Measurements from ENCODE around the gene CTTNBP2. TPM values are rescaled to one million over a fixed set of nuclear protein-coding genes. Genes with fewer than 3 reads are reported as not detected.

CTTNBP2 gene
- total RNA-seq, 1 experiment from 2014 or later = not detected

- no peak for DNase-seq (ENCODE audit: low spot score)
These were observed 90.5 kb downstream of the CTTNBP2 start for GRCh38 chr7:117782761-117783160.

DNA sequence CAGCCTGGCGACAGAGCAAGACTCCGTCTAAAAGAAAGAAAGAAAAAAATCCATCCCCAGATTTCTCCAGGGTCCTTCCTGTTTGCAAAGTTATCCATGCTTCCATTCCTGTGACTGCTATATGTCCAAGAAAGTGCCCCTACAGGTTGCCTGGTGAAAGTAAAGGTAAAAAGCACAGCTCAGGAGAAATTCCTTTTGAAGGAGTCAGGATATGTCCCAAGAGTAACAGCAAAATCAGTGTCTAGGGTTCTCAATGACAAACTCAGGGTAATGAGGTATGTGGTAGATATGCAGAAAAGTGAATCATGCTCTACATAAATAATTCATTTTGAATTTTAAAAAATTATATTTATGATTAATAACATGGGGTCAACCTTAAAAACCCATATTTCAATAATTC, 91.5 kb downstream of the CTTNBP2 start:
- no peak for DNase-seq (ENCODE audit: low spot score)

DNA sequence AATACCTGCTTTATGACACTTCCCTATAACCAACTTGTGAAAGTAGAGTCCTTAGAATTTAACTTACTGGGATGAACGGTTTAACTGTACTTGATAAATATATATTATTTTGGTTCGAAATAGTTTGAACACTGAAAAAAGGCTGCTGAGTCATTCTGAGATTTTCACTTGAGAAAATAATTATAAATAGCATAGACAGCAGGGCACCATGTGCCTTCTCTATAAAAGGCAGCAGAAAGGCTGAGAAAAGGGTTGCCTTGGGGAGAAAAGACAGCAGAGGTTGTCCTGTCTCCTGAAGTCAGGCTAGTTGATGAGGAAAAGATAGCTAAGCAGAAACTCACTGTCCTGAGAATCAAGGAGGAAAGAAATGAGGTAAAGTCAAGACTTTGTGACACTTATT, 92.4 kb downstream of the CTTNBP2 start:
- DNase-seq (ENCODE audit: low spot score) = no peak

DNA sequence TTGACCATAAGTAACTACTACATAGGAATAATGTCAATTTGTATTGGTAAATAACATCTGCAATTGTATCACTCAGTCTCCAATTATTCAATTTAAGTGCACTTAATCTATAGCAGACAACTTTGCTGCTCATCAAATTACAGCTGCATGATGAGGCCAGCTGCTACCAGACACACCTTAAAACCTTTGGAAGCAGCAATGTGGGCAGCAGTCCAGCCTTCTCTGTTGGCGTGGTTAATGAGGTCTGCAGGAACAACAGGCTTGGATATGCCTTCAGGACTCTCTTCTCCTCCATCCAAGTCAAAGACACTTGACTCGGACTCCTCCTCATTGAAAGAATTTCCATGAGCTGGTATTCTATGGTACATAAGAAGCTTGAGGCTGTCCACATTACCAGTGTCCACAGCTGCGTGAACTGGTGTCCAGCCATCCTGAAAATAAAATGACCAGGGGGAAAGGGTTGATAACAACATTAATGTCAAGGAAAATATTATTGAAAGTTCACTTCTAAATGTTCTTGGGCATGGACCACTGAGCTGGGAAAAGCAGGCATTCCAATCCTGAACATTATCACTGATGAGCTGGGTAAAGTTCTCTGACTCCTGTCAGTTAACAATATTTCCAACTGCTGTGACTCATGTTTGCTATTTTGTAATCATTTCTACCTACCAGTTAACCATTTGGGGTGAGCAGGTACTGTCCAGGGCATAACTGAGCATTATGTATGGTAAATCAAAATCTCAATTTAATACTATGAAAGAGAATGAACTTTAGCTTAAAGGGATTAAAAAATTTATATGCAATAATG, 95.7 kb downstream of the CTTNBP2 start:
- no peak for DNase-seq (ENCODE audit: low spot score)

- no peak for DNase-seq (ENCODE audit: low spot score)
These were observed 97.0 kb downstream of the CTTNBP2 start for GRCh38 chr7:117776224-117776623.

- no peak for DNase-seq (ENCODE audit: low spot score)
These were observed 97.4 kb downstream of the CTTNBP2 start for GRCh38 chr7:117775801-117776200.

GRCh38 chr7:117774943-117775342, 98.3 kb downstream of the CTTNBP2 start:
- no peak for DNase-seq (ENCODE audit: low spot score)

- DNase-seq (ENCODE audit: low spot score) = no peak
These were observed 100.8 kb downstream of the CTTNBP2 start for GRCh38 chr7:117772421-117772820.

DNA sequence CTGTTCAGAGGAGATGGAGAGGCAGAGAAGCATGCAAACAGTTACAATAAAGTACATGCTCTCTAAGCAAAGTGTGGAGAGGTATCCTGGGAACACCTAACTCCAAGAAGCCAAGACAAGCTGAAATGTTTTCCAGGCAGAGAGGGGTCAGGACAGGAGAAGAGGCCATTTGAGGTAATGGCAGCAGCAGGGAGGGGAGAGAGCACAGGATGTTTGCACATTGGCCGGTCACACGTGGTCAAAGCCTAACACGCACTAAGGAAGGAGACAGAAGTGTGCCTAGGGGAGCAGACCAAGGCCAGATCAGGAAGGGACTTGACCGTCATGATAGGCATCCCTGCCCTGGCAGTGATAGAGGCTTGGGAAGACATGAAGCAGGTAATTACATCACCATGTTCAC, 101.5 kb downstream of the CTTNBP2 start:
- no peak for DNase-seq (ENCODE audit: low spot score)

GRCh38 chr7:117769085-117769484, 104.2 kb downstream of the CTTNBP2 start:
- DNase-seq (ENCODE audit: low spot score) = no peak

- no peak for DNase-seq (ENCODE audit: low spot score)
These were observed 105.3 kb downstream of the CTTNBP2 start for GRCh38 chr7:117767951-117768350.

DNA sequence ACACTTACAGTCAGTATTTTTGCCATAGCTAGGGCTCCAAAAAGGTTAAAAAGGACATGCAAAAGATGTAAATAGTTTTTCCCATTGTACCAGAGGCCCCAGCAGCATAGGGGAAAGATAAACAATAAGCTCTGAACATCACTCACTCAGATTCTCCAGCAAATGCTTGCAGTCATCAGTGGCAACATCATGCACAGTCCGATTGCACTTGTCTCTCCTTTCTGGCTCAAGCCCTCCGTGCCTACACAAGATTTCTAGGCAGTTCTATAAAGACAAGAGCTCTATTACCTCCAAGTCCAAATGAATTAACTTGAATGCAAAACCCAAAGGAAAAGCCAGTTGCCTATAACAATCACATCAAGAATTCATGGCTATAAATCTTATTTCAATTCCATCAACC, 106.3 kb downstream of the CTTNBP2 start:
- no peak for DNase-seq (ENCODE audit: low spot score)

DNA sequence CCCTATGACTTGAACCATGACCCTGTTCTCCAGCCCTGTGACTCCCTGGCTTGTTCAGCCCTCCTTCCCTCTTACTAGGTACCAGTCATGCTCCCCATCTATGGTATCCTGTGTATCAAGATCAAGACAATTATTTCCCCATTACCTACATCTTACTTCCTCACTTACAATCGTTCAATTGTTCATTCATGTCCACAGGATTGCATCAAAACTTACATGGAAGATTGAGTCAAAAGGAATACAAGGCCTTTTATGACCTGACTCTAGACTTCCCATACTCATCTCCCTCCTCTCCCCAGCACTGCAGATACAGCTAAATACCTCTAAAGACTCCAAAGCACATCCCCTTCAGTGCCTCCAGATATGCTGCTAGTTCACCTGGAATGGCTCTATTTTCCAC, 109.2 kb downstream of the CTTNBP2 start:
- no peak for DNase-seq (ENCODE audit: low spot score)

DNA sequence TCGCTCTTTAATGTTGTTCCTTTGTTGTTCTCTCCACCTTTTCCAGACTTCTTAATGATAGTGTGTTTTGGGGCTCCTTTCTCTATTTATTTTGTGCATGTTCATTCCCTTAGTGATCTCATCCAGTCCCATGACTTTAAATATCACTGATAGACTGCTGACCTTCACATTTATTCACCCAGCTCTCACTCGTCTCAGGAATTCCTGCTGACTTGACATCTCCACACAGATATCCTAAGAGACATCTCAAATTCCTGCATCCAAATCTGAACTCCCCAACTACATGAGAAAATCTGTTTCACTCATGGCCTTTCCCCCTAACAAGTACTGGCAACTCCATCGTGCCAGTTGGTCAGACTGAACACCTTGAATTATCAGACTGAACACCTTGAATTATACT, 111.2 kb downstream of the CTTNBP2 start:
- DNase-seq (ENCODE audit: low spot score) = no peak

DNA sequence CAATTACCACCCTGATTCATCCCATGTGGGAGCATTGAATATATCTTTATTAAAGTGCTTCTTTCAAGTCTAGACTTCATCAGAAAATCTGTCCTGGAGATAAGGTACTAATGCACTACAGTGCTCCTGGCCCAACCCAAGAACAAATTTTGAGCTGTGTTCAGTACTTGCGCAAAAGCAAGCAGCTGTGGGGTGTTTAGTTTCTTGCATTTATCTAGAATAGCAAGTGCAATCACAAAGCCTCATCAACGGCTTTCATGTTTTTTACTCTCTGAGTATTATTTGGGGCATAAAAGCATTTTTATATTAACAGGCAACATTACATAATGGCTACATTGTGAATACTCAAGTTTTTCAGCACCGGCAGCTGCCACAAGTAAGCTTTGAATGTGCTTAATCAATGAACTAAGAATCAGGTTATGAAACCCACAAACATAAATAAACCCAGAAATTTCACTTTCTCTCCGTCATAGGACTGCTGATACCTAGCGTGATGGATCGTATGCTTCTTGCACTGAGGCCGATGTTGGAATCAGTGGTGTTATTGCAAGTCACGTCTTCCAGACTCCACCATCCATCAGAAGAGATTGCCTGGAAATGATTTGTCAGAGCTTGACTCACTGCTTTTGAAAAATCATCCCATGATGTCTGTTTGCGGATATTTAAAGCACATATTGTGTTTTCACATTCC, 113.1 kb downstream of the CTTNBP2 start:
- peak; percentile 36 for DNase-seq (ENCODE audit: low spot score)

DNA sequence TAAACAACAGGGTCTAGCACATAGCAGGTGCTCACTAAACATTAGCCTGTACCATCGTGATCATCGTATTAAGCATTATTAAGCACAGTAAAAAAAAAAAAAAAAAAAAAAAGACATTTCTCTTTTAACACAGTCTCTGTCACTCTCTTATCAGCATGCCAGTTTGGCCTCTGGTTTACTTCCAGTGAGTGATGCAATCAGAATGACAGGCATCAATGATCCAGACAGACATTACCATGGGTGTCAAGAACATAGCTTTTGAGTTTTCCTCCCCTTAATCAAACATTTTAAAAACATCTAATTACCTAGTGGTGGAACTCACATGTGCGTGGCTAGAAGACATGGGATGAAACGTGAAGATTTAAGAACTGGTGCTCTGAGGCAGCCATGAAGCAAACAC, 115.8 kb downstream of the CTTNBP2 start:
- DNase-seq (ENCODE audit: low spot score) = no peak

- DNase-seq (ENCODE audit: low spot score) = no peak
These were observed 116.6 kb downstream of the CTTNBP2 start for GRCh38 chr7:117756586-117757085.

DNA sequence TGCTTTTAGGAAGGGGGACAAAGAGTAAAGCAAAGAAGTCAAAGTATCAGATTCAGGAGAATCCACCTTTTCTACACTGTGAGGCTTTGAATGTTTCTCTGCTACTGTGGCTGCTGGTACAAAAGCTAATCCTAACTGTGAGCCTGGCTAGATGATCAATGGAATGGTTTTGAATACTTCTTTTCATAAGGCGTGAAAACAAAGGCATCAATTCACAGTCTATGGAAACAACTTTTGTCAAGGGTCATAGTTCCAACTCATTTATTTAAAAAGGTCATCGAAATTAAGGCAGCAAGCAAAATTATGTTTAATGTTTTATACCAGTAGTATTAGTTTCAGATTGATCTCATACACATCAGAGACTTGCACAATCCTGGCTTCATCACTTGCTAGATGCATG, 118.1 kb downstream of the CTTNBP2 start:
- no peak for DNase-seq (ENCODE audit: low spot score)

DNA sequence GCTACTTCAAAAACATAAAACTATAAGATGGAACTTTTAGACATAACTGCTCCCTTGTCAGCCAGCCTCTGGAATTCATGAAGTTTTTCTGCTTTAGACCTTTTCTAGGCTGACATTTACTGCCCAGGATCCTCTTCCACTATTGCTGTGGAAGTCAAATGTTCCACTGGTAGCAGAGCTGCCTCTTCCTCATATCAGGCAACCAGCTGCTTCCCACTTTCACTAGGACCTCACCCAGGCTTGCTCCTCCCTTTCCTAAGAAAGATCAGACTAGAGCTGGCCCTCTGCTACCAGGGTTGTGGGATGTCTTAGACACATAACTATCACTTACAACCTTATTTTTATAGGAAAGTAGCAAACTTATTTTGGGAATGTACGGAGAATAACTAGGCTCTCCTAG, 121.5 kb downstream of the CTTNBP2 start:
- no peak for DNase-seq (ENCODE audit: low spot score)

DNA sequence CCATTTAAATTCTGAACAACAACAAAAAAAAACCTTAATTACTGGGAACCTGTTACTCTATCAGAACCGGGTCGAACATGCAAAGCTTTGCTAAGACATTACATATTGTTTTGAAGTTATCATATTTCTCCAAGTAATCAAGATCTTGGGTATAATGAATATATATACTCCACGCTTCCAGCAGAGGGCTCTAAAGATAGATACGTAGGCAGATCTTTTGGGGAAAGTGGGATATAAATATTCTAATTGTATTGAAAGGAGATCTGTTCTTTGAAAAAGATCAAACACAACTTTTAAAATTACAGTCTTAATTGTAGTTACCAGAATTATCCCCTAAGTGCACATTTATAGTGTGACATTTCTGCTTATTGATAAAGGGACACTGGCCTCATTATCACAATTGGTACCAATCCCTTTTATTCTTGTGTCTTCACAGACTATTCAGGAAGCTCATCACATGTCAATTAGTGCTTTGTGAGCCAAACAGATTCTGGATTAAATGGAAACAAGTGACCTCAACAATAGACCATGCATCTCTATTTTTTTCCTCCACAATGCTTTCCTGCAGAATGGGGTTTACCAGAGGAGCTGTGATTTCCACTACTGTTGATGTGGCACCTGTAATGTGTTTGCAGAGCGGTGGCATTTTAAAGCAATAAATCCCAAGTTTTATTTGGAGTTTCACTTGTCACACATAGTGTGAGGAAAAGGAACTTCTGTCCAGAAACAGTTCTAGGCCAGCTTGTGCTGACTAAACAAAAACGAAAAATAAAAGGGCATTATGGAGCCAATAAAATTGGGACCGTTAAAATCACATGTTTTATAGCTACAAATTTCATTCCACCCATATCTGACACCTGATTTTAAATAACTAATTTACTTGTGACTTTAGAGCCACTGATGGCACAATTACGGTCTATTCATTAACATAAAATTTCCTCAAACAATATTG, 122.4 kb downstream of the CTTNBP2 start:
- no peak for DNase-seq (ENCODE audit: low spot score)

- no peak for DNase-seq (ENCODE audit: low spot score)
These were observed 131.3 kb downstream of the CTTNBP2 start for GRCh38 chr7:117741962-117742361.

DNA sequence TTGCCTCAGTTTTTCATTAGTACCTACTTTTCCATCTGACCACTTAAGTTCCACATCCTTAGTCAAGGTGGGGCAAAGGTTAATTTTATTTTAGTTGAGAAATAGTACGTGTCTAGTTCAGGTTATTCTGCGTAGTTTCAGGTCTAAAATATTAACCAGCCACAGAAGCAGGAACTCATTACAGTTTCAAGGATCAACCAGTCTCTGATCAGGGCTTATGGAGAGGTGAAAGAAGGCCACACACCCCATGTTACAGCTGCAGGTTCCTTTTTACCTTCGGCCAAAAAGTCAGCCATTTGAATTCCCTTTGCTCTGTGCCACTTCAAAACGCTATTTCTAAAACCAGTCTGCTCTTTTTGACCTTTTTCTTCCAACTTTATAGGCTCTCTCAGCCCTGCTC, 134.2 kb downstream of the CTTNBP2 start:
- no peak for DNase-seq (ENCODE audit: low spot score)

All from A172 (cell line).